Activated T-cell treated with anti-CD3 and anti-CD28 coated beads, Interleukin-2, amount 50 U/mL, for 4 hours (primary cell): ENCODE data around the gene CLDN14. TPM values are rescaled to one million over a fixed set of nuclear protein-coding genes. Genes with fewer than 3 reads are reported as not detected.

Experiments used
- ATAC-seq, 2 donors: fragments of 200-7000 bp; cut with Tn5 transposase; one replicate each; pipeline ENCODE4 v1.10.0; 2021
- DNase-seq: peaks from one replicate; pipeline ENCODE4 v3.0.0-alpha.2; 2020
- H3K27me3 Mint-ChIP-seq: one replicate; pipeline ENCODE4 v1.8.0; 2021; ENCODE audit warnings: low read depth, mixed read lengths
- H3K36me3 Mint-ChIP-seq: one replicate; pipeline ENCODE4 v1.8.0; 2022; ENCODE audit warnings: mixed read lengths; ENCODE audit not compliant: insufficient read depth
- H3K4me1 Mint-ChIP-seq: one replicate; pipeline ENCODE4 v1.8.0; 2021; ENCODE audit warnings: low read depth, mixed read lengths
- H3K4me3 Mint-ChIP-seq: one replicate; pipeline ENCODE4 v1.8.0; 2021; ENCODE audit warnings: mild to moderate bottlenecking, moderate library complexity, mixed read lengths
- H3K9me3 Mint-ChIP-seq: one replicate; pipeline ENCODE4 v1.8.0; 2021; ENCODE audit warnings: mixed read lengths
- total RNA-seq, 3 donors: library from RNA; stranded (reverse); gene quantifications; one replicate each; pipeline ENCODE4 v1.2.1, GENCODE V29; 2021

The CLDN14 gene
- not detected for total RNA-seq

GRCh38 chr21:36479415-36480402 is at the start of gene CLDN14:
Gene CLDN14 (minus strand): TSS chr21:36480122. CDS start chr21:36461695, 18,427 bp downstream.
- no peak for ATAC-seq
- Mint-ChIP-seq H3K4me1 (peaks cover 4% of the 10 kb centered on the region), H3K9me3 (no peaks in the 10 kb centered on the region), H3K4me3 (no peak within 1 kb of the TSS), H3K36me3 (no peaks in the 10 kb centered on the region), H3K27me3 (peaks cover 6% of the 10 kb centered on the region)
- DNase-seq, result no peak

- H3K4me3 Mint-ChIP-seq, result no peak overlapping the region
- peaks cover 17% of the 10 kb centered on the region for H3K27me3 Mint-ChIP-seq
- no peaks in the 10 kb centered on the region for H3K9me3 Mint-ChIP-seq
- H3K4me1 Mint-ChIP-seq, result no peaks in the 10 kb centered on the region
- DNase-seq, result no peak
- no peak for ATAC-seq
- H3K36me3 Mint-ChIP-seq, result no peaks in the 10 kb centered on the region
These were observed 48.8 kb upstream of the CLDN14 start for GRCh38 chr21:36528716-36529115.

- ATAC-seq (no peak), DNase-seq (no peak)
- no peaks in the 10 kb centered on the region for H3K9me3 Mint-ChIP-seq
- H3K36me3 Mint-ChIP-seq, result no peaks in the 10 kb centered on the region
- no peak overlapping the region for H3K4me3 Mint-ChIP-seq
- peaks cover 18% of the 10 kb centered on the region for H3K27me3 Mint-ChIP-seq
- no peaks in the 10 kb centered on the region for H3K4me1 Mint-ChIP-seq
These were observed 47.4 kb upstream of the CLDN14 start for GRCh38 chr21:36527317-36527716.

- ATAC-seq, result no peak
These were observed 46.2 kb upstream of the CLDN14 start for GRCh38 chr21:36526104-36526503.

GRCh38 chr21:36524477-36524876 is 44.6 kb upstream of the CLDN14 start:
- Mint-ChIP-seq H3K36me3 (no peaks in the 10 kb centered on the region), H3K4me1 (no peaks in the 10 kb centered on the region), H3K4me3 (no peak overlapping the region), H3K27me3 (peaks cover 18% of the 10 kb centered on the region), H3K9me3 (peaks cover 3% of the 10 kb centered on the region)
- DNase-seq (no peak), ATAC-seq (no peak)

More at GRCh38 chr21:36526104-36526503, 46.2 kb upstream of the CLDN14 start:
- DNase-seq, result no peak
- Mint-ChIP-seq H3K4me1 (no peaks in the 10 kb centered on the region), H3K4me3 (no peak overlapping the region), H3K9me3 (no peaks in the 10 kb centered on the region), H3K27me3 (peaks cover 18% of the 10 kb centered on the region), H3K36me3 (no peaks in the 10 kb centered on the region)

- Mint-ChIP-seq H3K27me3 (peaks cover 10% of the 10 kb centered on the region), H3K36me3 (no peaks in the 10 kb centered on the region), H3K4me3 (no peak overlapping the region), H3K9me3 (peaks cover 3% of the 10 kb centered on the region), H3K4me1 (no peaks in the 10 kb centered on the region)
- ATAC-seq (no peak), DNase-seq (no peak)
These were observed 42.4 kb upstream of the CLDN14 start for GRCh38 chr21:36522219-36522808.

GRCh38 chr21:36518883-36519492 is 39.1 kb upstream of the CLDN14 start:
- ATAC-seq (no peak), DNase-seq (no peak)
- no peak overlapping the region for H3K4me3 Mint-ChIP-seq
- no peaks in the 10 kb centered on the region for H3K36me3 Mint-ChIP-seq
- peaks cover 14% of the 10 kb centered on the region for H3K27me3 Mint-ChIP-seq
- no peaks in the 10 kb centered on the region for H3K4me1 Mint-ChIP-seq
- peaks cover 3% of the 10 kb centered on the region for H3K9me3 Mint-ChIP-seq

- Mint-ChIP-seq H3K9me3 (peaks cover 3% of the 10 kb centered on the region), H3K27me3 (peaks cover 11% of the 10 kb centered on the region), H3K4me3 (no peak overlapping the region), H3K36me3 (no peaks in the 10 kb centered on the region), H3K4me1 (no peaks in the 10 kb centered on the region)
- DNase-seq (no peak), ATAC-seq (no peak)
These were observed 37.6 kb upstream of the CLDN14 start for GRCh38 chr21:36517366-36518075.

- Mint-ChIP-seq H3K4me1 (peaks cover 6% of the 10 kb centered on the region), H3K36me3 (no peaks in the 10 kb centered on the region), H3K4me3 (no peak overlapping the region), H3K27me3 (peaks cover 11% of the 10 kb centered on the region), H3K9me3 (peaks cover 3% of the 10 kb centered on the region)
- no peak for ATAC-seq
- DNase-seq, result no peak
These were observed 36.4 kb upstream of the CLDN14 start for GRCh38 chr21:36516281-36516680.

- Mint-ChIP-seq H3K27me3 (peaks cover 15% of the 10 kb centered on the region), H3K4me3 (no peak overlapping the region), H3K9me3 (no peaks in the 10 kb centered on the region), H3K4me1 (peaks cover 8% of the 10 kb centered on the region), H3K36me3 (no peaks in the 10 kb centered on the region)
- no peak for DNase-seq
- ATAC-seq, result no peak
These were observed 33.5 kb upstream of the CLDN14 start for GRCh38 chr21:36513430-36513829.

GRCh38 chr21:36512971-36513370 is 33.0 kb upstream of the CLDN14 start:
- H3K36me3 Mint-ChIP-seq, result no peaks in the 10 kb centered on the region
- ATAC-seq, result no peak
- H3K4me3 Mint-ChIP-seq, result no peak overlapping the region
- H3K27me3 Mint-ChIP-seq, result peaks cover 14% of the 10 kb centered on the region
- H3K9me3 Mint-ChIP-seq, result no peaks in the 10 kb centered on the region
- peaks cover 8% of the 10 kb centered on the region for H3K4me1 Mint-ChIP-seq
- no peak for DNase-seq

GRCh38 chr21:36511484-36512220 is 31.7 kb upstream of the CLDN14 start:
- Mint-ChIP-seq H3K36me3 (no peaks in the 10 kb centered on the region), H3K4me3 (no peak overlapping the region), H3K4me1 (peaks cover 8% of the 10 kb centered on the region), H3K9me3 (no peaks in the 10 kb centered on the region), H3K27me3 (peaks cover 10% of the 10 kb centered on the region)
- no peak for DNase-seq
- ATAC-seq, result no peak

- peaks cover 6% of the 10 kb centered on the region for H3K27me3 Mint-ChIP-seq
- H3K4me3 Mint-ChIP-seq, result no peak overlapping the region
- DNase-seq, result no peak
- no peak for ATAC-seq
- peaks cover 8% of the 10 kb centered on the region for H3K4me1 Mint-ChIP-seq
- H3K9me3 Mint-ChIP-seq, result no peaks in the 10 kb centered on the region
- no peaks in the 10 kb centered on the region for H3K36me3 Mint-ChIP-seq
These were observed 31.0 kb upstream of the CLDN14 start for GRCh38 chr21:36510911-36511310.
